Mammary epithelial cell (primary cell): ENCODE measurements around the gene BTG2.

Experiments
- CTCF ChIP-seq, 2 donors: IDR thresholded peaks in 1 of 2; conservative IDR thresholded peaks in 1 of 2; 2 replicates each; pipeline ENCODE4 v1.5.1; 2011 to 2012; ENCODE audit warnings: inconsistent platforms in 2 of 2, low read length in 2 of 2, mild to moderate bottlenecking in 2 of 2, control low read depth in 1 of 2, low read depth in 1 of 2; ENCODE audit not compliant: insufficient read depth in 1 of 2; ENCODE audit errors: extremely low read depth in 1 of 2
- EZH2 ChIP-seq: IDR thresholded peaks from 2 replicates; pipeline ENCODE4 v1.6.1; 2012; ENCODE audit warnings: low read length, inconsistent platforms, borderline replicate concordance

GRCh38 chr1:203335503-203335902 is 30.2 kb downstream of the BTG2 start:
- no peak for TF ChIP-seq CTCF (conservative IDR thresholded peaks at IDR 0.05 in 1 of 2, IDR thresholded peaks at IDR 0.05 in 1 of 2; ENCODE audit: extremely low read depth in 1 of 2, insufficient read depth in 1 of 2, low read depth in 1 of 2, low read length in 2 of 2)
- no peak for TF ChIP-seq EZH2
